Inflammatory macrophage (primary cell): ENCODE measurements around the gene ZYG11B.
A peak's percentile ranks its signal among the peaks of the same experiment; 100 is the strongest.
"Not testable (repeated sequence)": the region's sequence is repeated elsewhere in the genome, so short reads cannot be mapped to it uniquely, and the experiment has no call there.

Source experiments
- DNase-seq, 2 donors: peaks; one replicate each; pipeline ENCODE4 v3.0.0-alpha.2; 2020 to 2022

Gene ZYG11B

DNA sequence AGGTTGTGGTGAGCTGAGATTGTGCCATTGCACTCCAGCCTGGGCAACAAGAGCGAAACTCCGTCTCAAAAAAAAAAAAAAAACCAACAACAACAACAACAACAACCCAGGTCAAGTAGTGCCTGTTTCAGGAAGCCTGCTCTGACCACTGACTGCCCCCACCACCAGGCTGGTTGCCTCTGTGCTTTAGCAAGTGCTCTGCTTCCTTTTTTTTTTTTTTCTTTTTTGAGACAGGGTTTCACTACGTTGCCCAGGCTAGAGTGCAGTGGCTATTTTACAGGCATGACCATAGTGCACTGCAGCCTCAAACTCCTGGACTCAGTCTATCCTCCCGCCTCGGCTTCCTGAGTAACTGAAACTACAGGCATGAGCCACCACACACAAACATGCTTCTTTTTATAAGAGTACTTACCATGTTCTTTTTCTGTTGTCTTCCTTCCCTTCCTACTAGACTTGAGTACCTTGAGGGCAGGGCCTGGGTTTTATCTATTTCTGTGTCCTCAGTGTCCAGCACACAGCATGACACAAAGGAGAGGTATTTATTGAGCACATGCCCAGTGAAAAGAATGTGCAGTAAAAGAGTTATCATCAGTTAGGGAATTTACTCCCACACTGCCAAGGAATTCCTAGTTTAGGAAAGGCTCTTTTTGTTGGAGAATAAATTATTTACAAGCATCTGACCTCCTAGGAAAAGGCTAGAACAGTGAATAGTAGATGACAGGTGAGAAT, 18.2 kb upstream of the ZYG11B start:
- peak; percentile 81 to 89 for DNase-seq

DNA sequence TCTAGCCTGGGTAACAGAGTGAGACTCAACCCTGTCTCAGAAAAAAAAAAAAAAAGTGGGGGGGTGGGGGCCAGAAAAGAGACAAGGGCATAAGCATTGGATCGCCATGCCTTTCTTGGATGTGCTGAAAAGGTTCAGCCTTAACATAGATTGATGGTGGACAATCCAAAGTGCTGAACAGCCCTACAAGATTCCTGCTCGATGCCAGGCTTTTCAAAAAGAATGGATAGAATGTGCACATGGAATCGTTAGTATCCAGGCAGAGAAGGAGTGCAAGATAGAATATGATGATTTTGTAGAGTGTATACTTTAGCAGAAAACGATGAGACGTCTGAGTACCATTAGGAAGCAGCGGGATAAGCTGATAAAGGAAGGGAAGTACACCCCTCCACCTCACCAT, 17.2 kb upstream of the ZYG11B start:
- no peak for DNase-seq

DNA sequence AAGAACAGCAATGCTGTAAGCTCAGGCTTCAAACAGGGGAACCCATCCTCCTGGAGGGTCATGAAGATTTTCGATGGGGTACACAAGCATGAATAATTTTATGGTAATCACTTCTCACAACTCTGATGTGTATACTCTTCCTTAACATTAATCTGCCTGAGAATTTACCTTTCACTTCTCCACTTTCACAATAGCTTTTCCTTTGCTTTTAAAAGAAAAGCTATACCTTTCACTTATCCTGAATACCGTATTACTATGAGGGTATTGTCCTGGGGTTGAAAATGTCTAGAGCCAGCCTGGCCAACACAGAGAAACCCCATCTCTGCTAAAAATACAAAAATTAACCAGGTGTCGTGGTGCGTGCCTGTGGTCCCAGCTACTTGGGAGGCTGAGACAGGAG, 12.7 kb upstream of the ZYG11B start:
- no peak for DNase-seq

DNA sequence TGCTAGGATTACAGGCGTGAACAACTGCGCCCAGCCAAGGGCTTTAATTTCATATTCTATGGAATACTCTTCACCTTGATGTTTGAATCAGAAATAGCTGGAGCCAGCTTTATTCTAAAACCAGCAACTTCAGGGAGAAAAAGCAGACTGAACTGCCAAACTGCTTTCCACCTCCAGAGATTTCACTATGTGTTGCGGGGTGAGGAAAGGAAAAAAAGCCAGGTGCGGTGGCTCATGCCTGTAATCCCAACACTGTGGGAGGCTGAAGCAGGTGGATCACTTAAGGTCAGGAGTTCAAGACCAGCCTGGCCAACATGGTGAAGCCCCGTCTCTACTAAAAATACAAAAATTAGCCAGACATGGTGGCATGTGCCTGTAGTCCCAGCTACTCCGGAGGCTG, 11.0 kb upstream of the ZYG11B start:
- not testable (repeated sequence) for DNase-seq

DNA sequence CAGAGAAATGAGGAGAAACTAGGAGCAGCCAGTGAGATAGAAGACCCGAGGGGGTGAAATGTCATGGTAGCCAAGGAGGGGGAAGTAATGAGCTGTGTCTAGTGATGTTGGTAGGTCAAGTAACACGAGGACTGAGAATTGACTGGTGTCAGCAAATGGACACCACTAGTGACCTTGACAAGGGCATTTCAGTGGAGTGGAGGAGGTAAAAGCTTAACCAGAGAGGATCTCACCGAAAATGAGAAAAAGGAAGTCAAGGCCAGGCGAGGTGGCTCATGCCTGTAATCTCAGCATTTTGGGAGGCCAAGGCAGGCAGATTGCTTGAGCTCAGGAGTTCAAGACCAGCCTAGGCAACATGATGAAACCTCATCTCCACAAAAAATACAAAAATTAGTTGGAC, 3.0 kb upstream of the ZYG11B start:
- no peak for DNase-seq

DNA sequence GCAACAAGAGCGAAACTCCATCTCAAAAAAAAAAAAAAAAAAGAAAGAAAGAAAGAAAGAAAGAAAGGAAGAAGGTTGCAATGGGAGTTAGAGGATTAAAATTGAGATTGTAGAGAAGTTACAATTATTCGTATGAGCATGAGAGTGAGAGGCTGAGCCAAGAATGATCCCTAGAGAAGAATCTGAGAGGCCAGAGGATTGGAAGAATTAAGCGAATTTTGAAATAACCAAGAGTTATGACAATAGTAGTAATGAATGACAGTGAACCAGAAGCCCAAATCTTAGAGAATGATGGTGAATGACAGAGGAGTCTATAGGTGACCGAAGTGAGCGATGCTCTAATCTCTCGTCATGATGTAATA, 369 bp upstream of the ZYG11B start:
- no peak for DNase-seq

DNA sequence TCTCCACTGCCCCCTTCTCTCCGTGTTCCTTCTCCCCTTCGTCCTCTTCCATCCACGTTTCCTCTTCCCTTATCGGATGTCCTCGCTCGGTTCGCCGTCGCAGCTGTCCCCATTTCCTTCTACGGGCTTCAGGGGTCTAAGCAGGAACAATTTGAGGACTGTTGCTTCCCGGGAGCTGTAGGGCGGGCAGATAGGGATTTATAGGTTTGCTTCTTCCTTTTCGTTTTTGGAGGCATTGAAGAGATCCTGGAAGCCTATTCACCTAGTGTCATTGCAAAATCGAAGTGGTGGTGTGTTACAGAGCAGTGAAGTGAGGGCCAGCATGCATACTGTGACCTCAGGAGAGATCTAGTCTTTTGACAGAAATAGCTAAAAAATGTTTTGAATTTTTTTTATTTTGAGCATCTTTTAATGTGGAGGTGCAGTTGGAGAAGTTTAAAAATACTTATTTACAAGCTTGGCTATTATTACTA, 897 bp downstream of the ZYG11B start:
- peak in 1 of 2 donors; percentile 2 for DNase-seq

DNA sequence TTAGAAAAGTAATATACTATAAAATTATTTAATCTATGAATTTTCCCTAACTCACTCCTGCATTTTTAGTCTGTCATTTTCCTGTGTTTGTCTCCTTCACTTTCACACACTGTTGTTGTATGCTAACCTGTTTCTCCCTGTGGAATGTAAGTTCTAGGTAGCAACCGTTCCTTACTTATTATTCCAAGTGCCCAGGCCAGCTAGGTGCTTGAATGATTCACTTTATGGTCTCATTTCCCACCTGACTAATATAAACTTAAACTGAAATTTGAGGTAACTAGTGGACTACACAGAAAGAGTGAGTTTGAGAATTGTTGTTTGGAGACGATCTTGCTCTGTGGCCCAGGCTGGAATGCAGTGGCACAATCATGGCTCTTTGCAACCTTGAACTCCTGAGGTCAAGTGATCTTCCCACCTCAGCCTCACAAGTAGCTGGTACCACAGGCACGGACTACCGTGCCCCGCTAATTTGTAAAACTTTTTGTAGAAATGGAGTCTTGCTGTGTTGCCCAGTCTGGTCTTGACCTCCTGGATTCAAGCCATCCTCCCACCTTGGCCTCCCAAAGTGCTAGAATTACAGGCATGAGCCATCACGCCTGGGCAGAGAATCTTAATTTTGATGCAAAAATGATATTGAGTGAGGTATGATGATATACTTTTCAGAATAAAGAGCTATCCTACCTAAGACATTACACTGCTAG, 1.9 kb downstream of the ZYG11B start:
- no peak for DNase-seq

DNA sequence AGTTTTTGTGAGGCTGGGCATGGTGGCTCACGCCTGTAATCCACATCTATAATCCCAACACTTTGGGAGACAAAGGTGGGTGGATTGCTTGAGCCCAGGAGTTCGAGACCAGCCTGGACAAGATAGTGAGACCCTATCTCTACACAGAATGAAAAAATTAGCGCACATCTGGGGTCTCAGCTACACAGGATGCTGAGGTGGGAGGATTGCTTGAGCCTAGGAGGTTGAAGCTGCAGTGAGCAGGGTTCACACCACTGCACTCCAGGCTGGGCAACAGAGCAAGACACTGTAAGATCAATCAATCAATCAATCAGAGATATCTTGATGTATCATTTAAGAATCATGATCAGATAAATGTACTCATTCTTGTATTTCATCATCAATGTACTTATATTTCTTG, 7.1 kb downstream of the ZYG11B start:
- no peak for DNase-seq

DNA sequence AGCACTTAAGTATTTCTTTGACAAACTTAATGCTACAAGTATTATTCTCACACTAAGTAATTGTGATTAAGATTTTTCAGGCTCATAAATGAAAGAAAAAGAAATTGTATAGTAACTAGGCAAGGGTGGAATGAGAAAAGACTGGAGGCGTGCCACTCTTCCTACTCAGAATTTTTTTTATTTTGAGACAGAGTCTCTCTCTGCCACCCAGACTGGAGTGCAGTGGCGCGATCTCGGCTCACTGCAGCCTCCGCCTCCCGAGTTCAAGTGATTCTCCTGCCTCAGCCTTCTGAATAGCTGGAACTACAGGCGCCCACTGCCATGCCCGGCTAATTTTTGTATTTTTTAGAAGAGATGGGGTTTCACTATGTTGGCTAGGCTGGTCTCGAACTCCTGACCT, 9.1 kb downstream of the ZYG11B start:
- not testable (repeated sequence) for DNase-seq

DNA sequence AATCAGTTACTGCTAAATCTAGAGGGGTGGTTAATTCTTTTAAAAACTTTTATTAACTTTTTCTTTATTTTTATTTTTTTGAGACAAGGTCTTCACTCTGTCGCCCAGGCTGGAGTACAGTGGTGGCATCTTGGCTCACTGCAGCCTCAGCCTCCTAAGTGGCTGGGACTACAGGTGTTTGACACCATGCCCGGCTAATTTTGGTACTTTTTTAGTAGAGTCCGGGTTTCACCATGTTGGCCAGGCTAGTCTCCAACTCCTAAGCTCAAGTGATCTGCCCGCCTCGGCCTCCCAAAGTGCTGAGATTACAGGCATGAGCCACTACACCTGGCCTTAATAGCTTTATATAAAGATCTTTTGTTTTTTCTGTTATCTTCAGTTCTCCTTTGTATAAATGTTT, 11.9 kb downstream of the ZYG11B start:
- DNase-seq = no peak

DNA sequence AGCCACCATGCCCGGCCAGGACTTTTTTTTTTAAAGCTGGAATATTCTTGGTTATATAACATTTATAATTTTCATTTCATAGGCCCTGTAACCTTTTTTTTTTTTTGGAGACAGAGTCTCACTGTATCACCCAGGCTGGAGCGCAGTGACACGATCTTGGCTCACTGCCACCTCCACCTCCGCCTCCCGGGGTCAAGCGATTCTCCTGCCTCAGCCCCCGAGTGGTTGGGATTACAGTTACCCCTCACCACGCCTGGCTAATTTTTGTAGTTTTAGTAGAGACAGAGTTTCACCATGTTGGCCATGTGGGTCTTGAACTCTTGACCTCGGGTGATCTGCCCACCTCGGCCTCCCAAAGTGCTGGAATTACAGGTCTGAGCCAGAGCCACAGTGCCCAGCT, 12.6 kb downstream of the ZYG11B start:
- no peak for DNase-seq

DNA sequence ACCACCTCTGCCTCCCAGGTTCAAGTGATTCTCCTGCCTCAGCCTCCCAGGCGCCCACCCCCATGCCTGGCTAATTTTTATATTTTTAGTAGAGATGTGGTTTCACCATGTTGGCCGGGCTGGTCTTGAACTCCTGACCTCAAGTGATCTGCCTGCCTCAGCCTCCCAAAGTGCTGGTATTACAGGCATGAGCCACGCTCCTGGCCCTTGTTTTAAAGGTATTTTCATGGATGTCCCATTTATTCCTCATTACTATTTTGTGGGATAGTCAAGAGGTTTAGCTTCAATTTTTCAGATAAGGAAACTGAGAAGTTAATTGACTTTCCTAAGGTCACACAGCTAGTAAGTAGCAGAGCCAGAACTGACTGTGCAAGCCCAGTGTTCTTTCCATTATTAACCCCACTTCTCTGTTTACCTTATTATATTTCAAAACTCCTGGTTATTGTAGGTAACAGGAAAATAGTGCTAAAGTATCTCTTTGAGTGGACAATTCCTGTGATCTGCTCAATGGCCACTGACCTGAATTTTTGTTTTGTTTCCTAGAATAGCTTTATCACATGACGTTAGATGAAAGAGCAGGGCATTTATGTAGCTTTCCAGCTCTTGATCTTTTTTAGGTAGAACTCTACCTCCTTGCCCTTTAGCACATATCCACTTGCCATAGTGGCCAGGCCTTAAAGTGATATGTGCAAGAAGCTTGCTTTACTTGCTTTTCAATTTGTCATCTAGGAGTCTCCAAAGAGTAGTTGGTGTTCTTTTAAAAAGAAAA, 13.6 kb downstream of the ZYG11B start:
- no peak for DNase-seq

DNA sequence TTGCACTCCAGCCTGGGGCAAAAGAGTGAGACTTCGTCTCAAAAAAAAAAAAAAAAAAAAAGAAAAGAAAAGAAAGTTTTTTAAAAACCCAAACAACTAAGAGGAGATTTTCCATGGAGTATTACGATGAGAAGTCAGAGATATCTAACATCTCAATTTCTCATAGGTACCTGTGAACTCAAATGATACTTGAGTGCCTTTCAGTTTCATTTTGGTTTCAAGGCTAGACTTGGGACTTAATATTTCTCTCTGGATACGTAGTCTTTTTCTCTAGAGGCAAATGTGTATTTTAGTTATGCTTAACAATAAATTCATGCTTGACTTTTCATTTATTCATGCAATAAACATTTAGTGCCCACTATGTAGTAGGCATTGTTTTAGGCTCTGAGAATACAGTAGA, 15.0 kb downstream of the ZYG11B start:
- no peak for DNase-seq

DNA sequence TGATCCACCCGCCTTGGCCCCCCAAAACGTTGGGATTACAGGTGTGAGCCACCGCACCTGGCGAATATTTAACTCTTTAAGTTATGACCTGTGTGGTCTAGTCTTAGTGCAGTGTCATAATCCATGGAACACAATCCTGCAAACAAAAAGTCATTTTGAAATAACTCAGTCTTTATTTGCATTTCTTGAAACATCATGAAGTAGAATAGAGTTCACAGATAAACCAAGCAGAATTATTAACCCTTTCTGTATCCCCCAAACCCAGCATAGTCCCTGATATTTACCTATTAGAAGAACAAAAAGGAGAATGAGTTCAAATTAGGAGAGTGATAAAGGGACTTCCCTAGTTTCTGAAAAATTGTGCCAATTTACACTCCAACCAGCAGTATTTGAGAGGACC, 19.9 kb downstream of the ZYG11B start:
- no peak for DNase-seq

DNA sequence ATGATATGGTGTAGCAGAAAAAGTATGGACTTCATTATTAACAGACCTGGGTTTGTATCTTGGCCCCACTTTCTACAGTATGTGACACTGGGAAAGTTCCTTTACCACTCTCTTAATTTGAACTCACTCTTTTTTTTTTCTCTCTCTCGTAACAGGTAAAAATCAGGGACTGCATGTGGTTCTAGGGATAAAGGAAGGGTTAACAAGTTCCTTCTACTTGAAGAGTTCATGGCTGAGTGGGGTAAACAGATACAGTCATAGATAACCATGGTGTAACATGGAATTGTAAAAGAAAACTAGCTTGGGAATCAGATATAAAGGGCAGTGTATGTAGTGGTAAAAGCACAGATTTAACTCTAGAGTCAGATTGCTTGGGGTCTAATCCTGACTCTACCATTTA, 21.2 kb downstream of the ZYG11B start:
- no peak for DNase-seq

DNA sequence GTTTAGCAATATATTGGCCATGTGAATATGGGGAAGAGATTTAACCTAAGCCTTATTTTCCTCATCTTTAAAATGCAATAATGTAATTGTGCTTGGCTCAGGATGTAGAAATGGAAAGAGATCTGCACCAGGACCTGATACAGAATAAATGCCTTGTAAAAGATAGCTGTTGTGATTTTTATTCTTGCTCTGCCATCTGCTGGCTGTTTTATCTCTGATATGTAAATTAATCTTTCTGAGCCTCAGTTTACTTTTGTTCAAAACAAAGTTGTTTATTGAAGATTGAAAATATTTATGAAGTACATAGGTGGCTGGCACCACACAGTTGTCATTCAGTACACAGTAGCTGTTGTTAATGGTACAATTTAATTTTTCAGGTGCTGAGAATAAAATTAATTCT, 21.9 kb downstream of the ZYG11B start:
- no peak for DNase-seq

DNA sequence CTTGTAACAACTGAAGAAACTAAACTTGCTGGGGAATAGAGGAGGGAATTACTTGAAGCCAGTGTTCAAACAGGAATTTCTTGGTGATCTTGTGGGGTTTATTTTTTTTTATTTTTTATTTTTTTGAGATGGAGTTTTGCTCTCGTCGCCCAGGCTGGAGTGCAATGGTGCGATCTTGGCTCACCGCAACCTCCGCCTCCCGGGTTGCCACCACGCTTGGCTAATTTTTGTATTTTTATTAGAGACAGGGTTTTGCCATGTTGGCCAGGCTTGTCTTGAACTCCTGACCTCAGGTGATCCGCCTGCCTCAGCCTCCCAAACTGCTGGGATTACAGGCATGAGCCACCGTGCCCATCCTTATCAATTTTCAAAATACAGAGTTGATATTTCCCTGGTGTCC, 23.2 kb downstream of the ZYG11B start:
- not testable (repeated sequence) for DNase-seq

DNA sequence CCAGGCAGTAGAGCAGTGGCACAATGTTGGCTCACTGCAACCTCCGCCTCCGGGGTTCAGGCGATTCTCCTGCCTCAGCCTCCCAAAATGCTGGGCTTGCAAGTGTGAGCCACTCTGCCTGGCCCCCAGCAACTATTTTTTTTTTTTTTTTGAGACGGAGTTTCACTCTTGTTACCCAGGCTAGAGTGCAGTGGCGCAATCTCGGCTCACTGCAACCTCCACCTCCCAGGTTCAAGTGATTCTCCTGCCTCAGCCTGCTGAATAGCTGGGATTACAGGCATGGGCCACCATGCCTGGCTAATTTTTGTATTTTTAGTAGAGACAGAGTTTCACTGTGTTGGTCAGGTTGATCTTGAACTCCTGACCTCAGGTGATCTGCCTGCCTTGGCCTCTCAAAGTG, 23.9 kb downstream of the ZYG11B start:
- DNase-seq = not testable (repeated sequence)

DNA sequence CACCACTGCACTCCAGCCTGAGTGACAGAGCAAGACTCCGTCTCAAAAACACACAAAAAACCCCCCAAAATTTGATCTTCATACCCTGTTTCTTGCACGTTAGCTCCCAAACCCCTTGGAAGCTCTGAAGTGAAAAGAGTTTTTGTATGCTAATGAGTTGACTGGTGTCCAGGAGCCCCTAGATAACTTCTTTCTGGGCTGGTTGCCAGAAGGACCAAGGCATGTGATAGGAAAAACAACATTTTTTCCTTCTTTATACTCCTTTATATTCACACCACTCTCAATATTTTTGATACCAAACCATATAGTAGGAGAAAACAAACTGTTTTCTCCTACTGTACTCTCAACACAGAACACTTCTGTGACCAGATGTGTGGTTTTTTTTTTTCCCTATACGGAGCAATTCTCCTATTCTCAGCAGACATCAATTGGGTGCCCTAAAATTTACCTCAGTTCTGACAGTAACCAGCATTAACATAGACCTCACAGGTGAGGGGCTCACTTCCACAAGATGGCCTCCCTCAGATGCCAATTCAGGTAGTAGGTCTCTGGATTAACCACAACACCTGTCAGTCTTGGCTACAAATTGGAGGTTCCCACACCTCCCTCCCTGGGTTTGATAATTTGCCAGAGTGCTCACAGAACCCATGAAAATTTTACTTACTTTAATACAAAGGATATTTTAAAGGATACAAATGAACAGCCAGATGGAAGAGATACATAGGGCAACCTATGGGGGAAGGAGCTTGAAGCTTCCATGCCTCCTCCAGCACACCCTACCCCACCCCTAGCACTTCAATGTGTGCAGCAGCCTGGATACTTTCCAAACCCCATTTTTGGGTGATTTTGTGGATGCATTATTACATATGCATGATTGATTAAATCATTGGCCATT, 25.6 kb downstream of the ZYG11B start:
- DNase-seq = no peak

DNA sequence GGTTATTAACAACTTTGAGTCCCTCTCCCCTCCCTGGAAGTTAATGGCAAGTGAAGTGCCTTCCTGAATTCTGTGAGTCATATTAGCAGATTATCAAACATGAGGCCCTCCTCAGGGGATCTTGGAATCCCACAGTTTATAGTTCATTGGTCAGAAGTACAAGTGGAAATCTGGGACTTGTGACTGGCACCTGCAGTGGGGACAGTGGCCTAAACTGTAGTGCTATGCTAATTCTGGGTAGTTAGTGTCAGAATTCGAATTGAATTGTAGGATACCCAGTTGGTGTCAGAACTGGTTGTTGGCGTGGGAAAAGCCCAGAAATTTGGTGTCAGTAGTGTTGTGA, 26.2 kb downstream of the ZYG11B start:
- DNase-seq = no peak

DNA sequence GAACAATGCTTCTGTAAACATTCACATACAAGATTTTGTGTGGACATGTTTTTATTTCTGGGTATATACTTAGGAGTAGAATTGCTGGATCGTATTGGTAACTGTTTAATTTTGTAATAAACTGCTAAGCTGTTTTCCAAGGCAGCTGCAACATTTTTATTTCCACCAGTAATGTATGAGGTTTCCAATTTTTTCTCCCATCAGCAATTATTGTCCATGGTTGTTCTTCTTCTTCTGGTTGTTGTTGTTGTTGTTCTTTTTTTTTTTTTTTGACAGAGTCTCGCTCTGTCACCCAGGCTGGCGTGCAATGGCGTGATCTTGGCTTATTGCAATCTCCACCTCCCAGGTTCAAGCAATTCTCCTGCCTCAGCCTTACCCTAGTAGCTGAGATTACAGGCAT, 26.9 kb downstream of the ZYG11B start:
- no peak for DNase-seq

DNA sequence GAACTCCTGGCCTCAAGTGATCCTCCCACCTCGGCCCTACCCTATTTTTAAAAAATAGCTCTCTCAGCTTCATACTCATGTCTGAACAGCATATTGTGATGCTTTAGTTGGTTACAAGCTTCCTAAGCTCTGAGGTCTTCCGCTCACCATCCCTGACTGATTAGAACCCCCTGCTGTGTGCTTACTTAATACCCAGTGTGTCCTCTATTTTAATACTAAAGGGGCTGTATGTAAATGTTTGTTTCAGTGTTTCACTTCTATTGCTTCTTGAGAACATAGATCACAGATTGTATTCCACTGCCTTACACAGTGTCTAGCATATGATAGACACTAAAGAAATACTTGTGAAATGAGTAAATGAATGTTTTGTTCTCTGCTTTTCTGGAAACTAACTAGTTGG, 29.8 kb downstream of the ZYG11B start:
- no peak for DNase-seq
